Pancreas (tissue), 10 donors: ENCODE data around the gene P3H4. TPM values are rescaled to one million over a fixed set of nuclear protein-coding genes. Genes with fewer than 3 reads are reported as not detected.

Experiments
- ATAC-seq, 4 donors: fragments of 200-7000 bp; cut with Tn5 transposase; one replicate each; pipeline versions ENCODE4 v1.8.0 to v1.9.1; 2020; ENCODE audit warnings: mild to moderate bottlenecking in 4 of 4, moderate library complexity in 4 of 4
- DNase-seq, 6 donors: peaks; one replicate each; pipeline ENCODE4 v3.0.0-alpha.2; 2020
- FAIRE-seq: peaks from 2 replicates; lab custom pipeline; 2012; peaks lifted over from hg19 to GRCh38; lab: Jason Lieb, UNC
- H3K27ac ChIP-seq, 4 donors: fragments of 200-600 bp; sonication (generic); 1 replicate in 3 of 4; 2 replicates in 1 of 4; pipeline versions ENCODE4 v1.5.0 to v1.8.0; 2020
- H3K27me3 ChIP-seq, 4 donors: fragments of 200-600 bp; one replicate each; pipeline ENCODE4 v1.8.0; 2021
- H3K36me3 ChIP-seq, 3 donors: fragments of 200-600 bp; sonication (generic) in 1 of 3; one replicate each; pipeline versions ENCODE4 v1.5.0 to v1.8.0; 2020 to 2021
- H3K4me1 ChIP-seq, 3 donors: fragments of 200-600 bp; one replicate each; pipeline ENCODE4 v1.8.0; 2021
- H3K4me3 ChIP-seq, 4 donors: fragments of 200-600 bp; sonication (generic) in 2 of 4; one replicate each; pipeline versions ENCODE4 v1.5.0 to v1.8.0; 2020 to 2021
- H3K9me3 ChIP-seq, 4 donors: fragments of 200-600 bp; one replicate each; pipeline ENCODE4 v1.8.0; 2021
- WGBS, 2 donors: extraction: QIAGEN DNeasy Blood & Tissue Kit; methylation state at CpG; one replicate each; pipeline ENCODE4 v1.1.7; 2013; 5-methylcytosine and 5-hydroxymethylcytosine counted together
- intact Hi-C, 3 donors: fragments of 100-400 bp; cut with DNase I; formaldehyde crosslinking; loops; one replicate each; pipeline versions ENCODE4 v1.11.1 to v1.14.2; 2022
- polyA plus RNA-seq, 2 donors: library from polyadenylated mRNA; stranded (reverse); fragments of 200-250 nt; gene quantifications; one replicate each; pipeline ENCODE4 v1.2.3, GENCODE V29; 2013
- total RNA-seq, 6 donors: library from RNA; stranded (reverse); fragmentation: NEBNext Ultra II Directional in 4 of 6; extraction: Animal tissue kit (Norgen Biotek cat#: 25700) in 4 of 6; gene quantifications; one replicate each; pipeline versions ENCODE4 v1.2.1 to v1.2.4, GENCODE V29; 2021 to 2023
- TF ChIP-seq, protein P1 (sequence below), 4 donors: fragments of 200-600 bp; sonication (generic) in 3 of 4; IDR thresholded peaks; one replicate each; pipeline versions ENCODE4 v1.5.0 to v1.8.0; 2021; ENCODE audit warnings: antibody characterized with exemption in 4 of 4
- donor health status: healthy with polysubstance abuse.
- donor health status: DM: no; HTN: no; CAD: no; lungs with moderate emphysema.
- donor health status: DM: no; HTN: no; CAD: no.
- donor health status: control.
- donor health status: control.
- donor health status: Bipolar disorder and iron deficiency.
- donor health status: DM: yes; HTN: yes; CAD: no.
- donor health status: DM: no; HTN: no; CAD: no.
- donor health status: DM: no; HTN: no; CAD: no.
- donor health status: DM: yes; HTN: yes; CAD: no.

P3H4 gene
- total and polyA plus RNA-seq, 8 donors = 8.4 to 16.6 (median 11.4) TPM

GRCh38 chr17:41818024-41818423 lies 6.3 kb upstream of the P3H4 start:
- no peak overlapping the region for H3K4me3 ChIP-seq
- TF ChIP-seq, protein P1, sequence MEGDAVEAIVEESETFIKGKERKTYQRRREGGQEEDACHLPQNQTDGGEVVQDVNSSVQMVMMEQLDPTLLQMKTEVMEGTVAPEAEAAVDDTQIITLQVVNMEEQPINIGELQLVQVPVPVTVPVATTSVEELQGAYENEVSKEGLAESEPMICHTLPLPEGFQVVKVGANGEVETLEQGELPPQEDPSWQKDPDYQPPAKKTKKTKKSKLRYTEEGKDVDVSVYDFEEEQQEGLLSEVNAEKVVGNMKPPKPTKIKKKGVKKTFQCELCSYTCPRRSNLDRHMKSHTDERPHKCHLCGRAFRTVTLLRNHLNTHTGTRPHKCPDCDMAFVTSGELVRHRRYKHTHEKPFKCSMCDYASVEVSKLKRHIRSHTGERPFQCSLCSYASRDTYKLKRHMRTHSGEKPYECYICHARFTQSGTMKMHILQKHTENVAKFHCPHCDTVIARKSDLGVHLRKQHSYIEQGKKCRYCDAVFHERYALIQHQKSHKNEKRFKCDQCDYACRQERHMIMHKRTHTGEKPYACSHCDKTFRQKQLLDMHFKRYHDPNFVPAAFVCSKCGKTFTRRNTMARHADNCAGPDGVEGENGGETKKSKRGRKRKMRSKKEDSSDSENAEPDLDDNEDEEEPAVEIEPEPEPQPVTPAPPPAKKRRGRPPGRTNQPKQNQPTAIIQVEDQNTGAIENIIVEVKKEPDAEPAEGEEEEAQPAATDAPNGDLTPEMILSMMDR (IDR thresholded peaks at IDR 0.05) = no peak
- 92 to 94% methylated on average over 20 of the region's 20 CpGs for WGBS, 2 donors
- H3K27me3 ChIP-seq = no peaks in the 10 kb centered on the region
- no peaks in the 10 kb centered on the region for H3K4me1 ChIP-seq
- H3K36me3 ChIP-seq = no peaks in the 10 kb centered on the region
- DNase-seq (no peak), ATAC-seq (no peak), FAIRE-seq (no peak)
- H3K9me3 ChIP-seq = no peaks in the 10 kb centered on the region
- intact Hi-C loops = loop anchor here in 1 of 3 donors (10.0 kb wide), 1 partner anchor 47 kb away; the partner anchor contains the start of gene KLHL11
- no peak overlapping the region for H3K27ac ChIP-seq

- DNase-seq (no peak), ATAC-seq (no peak), FAIRE-seq (no peak)
- Histone ChIP-seq H3K4me1 (no peaks in the 10 kb centered on the region), H3K27me3 (no peaks in the 10 kb centered on the region), H3K9me3 (no peaks in the 10 kb centered on the region), H3K36me3 (no peaks in the 10 kb centered on the region), H3K4me3 (no peak overlapping the region), H3K27ac (no peak overlapping the region)
- 91 to 93% methylated on average over 23 of the region's 23 CpGs for WGBS, 2 donors
- intact Hi-C loops = loop anchor here in 1 of 3 donors (10.0 kb wide), 1 partner anchor 48 kb away; the partner anchor contains the start of gene KLHL11
- TF ChIP-seq, protein P1 (IDR thresholded peaks at IDR 0.05) = no peak
Measured at GRCh38 chr17:41816637-41817320, 5.0 kb upstream of the P3H4 start.

DNA sequence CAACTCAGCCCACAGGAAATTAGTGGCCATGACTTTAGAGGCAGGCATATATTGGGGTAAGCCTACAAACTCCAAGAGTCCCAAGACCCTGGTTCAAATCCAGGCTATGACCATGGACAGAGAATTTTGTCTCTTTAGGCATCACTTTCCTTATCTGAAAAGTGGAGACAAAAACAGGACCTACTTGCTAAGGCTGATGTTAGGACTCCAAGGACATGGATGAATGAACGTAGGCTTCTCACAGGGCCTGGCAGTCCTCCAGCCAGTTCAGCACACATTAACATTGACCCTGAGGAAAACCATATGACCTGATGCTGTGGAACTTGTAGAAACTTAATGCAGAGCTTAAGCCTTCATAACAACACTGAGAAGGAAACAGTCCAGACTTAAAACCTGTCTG lies 2.4 kb upstream of the P3H4 start:
- 7 to 20% methylated on average over 1 of the region's 1 CpG for WGBS, 2 donors
- no peaks in the 10 kb centered on the region for H3K9me3 ChIP-seq
- H3K27me3 ChIP-seq = no peaks in the 10 kb centered on the region
- ATAC-seq = no peak
- FAIRE-seq = no peak
- H3K4me1 ChIP-seq = peaks cover 5 to 14% (median 7%) of the 10 kb centered on the region in 3 donors
- H3K27ac ChIP-seq = no peak overlapping the region
- no peak for DNase-seq
- no peaks in the 10 kb centered on the region for H3K36me3 ChIP-seq
- TF ChIP-seq, protein P1 (IDR thresholded peaks at IDR 0.05) = no peak
- intact Hi-C loops = loop anchor here in 1 of 3 donors (10.0 kb wide), 1 partner anchor 51 kb away; the partner anchor contains the start of gene KLHL11
- H3K4me3 ChIP-seq = no peak overlapping the region

DNA sequence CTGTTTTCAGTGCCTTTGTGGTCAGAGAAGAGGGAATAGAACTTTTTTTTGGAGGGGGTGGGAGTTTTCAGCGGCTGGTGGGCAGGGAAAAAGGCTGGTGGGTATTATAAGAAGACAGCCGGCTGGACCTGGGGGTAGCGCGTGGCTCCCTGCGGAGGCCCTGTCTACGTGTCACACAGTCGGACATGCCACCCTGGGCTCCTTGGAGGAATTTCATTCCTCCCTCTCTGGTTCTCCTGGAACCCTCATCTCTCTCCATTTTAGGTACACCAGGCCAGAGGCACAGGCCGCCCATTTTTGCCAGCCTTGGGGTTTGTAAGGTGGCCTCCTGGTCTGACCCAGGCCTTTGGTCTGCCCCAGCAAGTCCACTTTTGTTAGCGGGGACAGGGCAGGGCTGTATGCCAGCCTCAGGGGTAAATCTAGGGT lies 2.0 kb upstream of the P3H4 start:
- DNase-seq (no peak), FAIRE-seq (no peak), ATAC-seq (no peak)
- peak overlapping the region in 1 of 4 donors; percentile 67 for H3K4me3 ChIP-seq
- H3K36me3 ChIP-seq = no peaks in the 10 kb centered on the region
- H3K9me3 ChIP-seq = no peaks in the 10 kb centered on the region
- TF ChIP-seq, protein P1 (IDR thresholded peaks at IDR 0.05) = no peak
- H3K4me1 ChIP-seq = peaks cover 5 to 14% (median 7%) of the 10 kb centered on the region in 3 donors
- H3K27me3 ChIP-seq = no peaks in the 10 kb centered on the region
- intact Hi-C loops = loop anchor here in 1 of 3 donors (10.0 kb wide), 1 partner anchor 51 kb away; the partner anchor contains the start of gene KLHL11
- no peak overlapping the region for H3K27ac ChIP-seq
- WGBS, 2 donors = 89 to 95% methylated on average over 9 of the region's 9 CpGs
